Activated naive CD4-positive, alpha-beta T cell treated with anti-CD3 and anti-CD28 coated beads, Interleukin-2, amount 50 U/mL, for 72 hours (primary cell): ENCODE results near the gene EXOSC10. TPM values are rescaled to one million over a fixed set of nuclear protein-coding genes. Genes with fewer than 3 reads are reported as not detected.
"Not testable (repeated sequence)": the region's sequence is repeated elsewhere in the genome, so short reads cannot be mapped to it uniquely, and the experiment has no call there.

Source experiments
- ATAC-seq, 2 donors: fragments of 150-1000 bp; cut with Tn5 transposase; 2 replicates each; pipeline ENCODE4 v1.10.0; 2021; ENCODE audit warnings: mild to moderate bottlenecking in 2 of 2, moderate library complexity in 2 of 2
- DNase-seq, 2 donors: peaks; one replicate each; pipeline ENCODE4 v3.0.0; 2021 to 2022; ENCODE audit warnings: low spot score in 2 of 2
- H3K27ac Mint-ChIP-seq, 2 donors: one replicate each; pipeline ENCODE4 v1.8.0; 2022; ENCODE audit warnings: mild to moderate bottlenecking in 2 of 2, mixed read lengths in 2 of 2
- H3K36me3 Mint-ChIP-seq, 2 donors: one replicate each; pipeline ENCODE4 v1.8.0; 2022; ENCODE audit warnings: mixed read lengths in 2 of 2
- H3K9me3 Mint-ChIP-seq, 2 donors: one replicate each; pipeline ENCODE4 v1.8.0; 2022; ENCODE audit warnings: mixed read lengths in 2 of 2
- total RNA-seq, 2 donors: library from RNA; stranded (reverse); gene quantifications; one replicate each; pipeline ENCODE4 v1.2.3, GENCODE V29; 2022

The EXOSC10 gene
- total RNA-seq, 2 donors from 2014 or later = 81.1 to 83.3 TPM

GRCh38 chr1:11023201-11023600 is 76.5 kb downstream of the EXOSC10 start:
- Mint-ChIP-seq H3K27ac (no peak overlapping the region), H3K9me3 (no peaks in the 10 kb centered on the region), H3K36me3 (peaks cover 5 to 36% of the 10 kb centered on the region in 2 donors)
- no peak for ATAC-seq
- DNase-seq = no peak

GRCh38 chr1:11019971-11020370 is 79.7 kb downstream of the EXOSC10 start:
- H3K36me3 Mint-ChIP-seq = peaks cover 5 to 42% of the 10 kb centered on the region in 2 donors
- DNase-seq = no peak
- ATAC-seq = no peak
- H3K27ac Mint-ChIP-seq = no peak overlapping the region
- no peaks in the 10 kb centered on the region for H3K9me3 Mint-ChIP-seq

- peaks cover 10 to 45% of the 10 kb centered on the region in 2 donors for H3K36me3 Mint-ChIP-seq
- not testable (repeated sequence) for ATAC-seq, H3K9me3 Mint-ChIP-seq, H3K27ac Mint-ChIP-seq, DNase-seq
Observed at GRCh38 chr1:11019358-11019757, 80.3 kb downstream of the EXOSC10 start.

Other genes starting within 250 kb of the EXOSC10 start
- gene TARDBP, start 87.2 kb downstream of the EXOSC10 start, total RNA-seq = 100 to 1,000 TPM; 132 to 168 TPM
- under 1 TPM in 1 of 2 donors, not detected in 1; 0.21 TPM for gene MASP2, start 52.6 kb downstream of the EXOSC10 start, total RNA-seq
- gene SRM, start 39.9 kb downstream of the EXOSC10 start, total RNA-seq = 100 to 1,000 TPM; 107 to 148 TPM
- gene ANGPTL7, start 89.5 kb upstream of the EXOSC10 start, total RNA-seq = not detected
- 10 to 100 TPM; 32.7 to 46.1 TPM for gene MTOR, start 162.7 kb upstream of the EXOSC10 start, total RNA-seq
- gene UBIAD1, start 173.3 kb upstream of the EXOSC10 start, total RNA-seq = 10 to 100 TPM; 23.7 to 24.7 TPM